Measurements from ENCODE around the gene RHBDF2.
A peak's percentile ranks its signal among the peaks of the same experiment; 100 is the strongest.
"Not testable (repeated sequence)": the region's sequence is repeated elsewhere in the genome, so short reads cannot be mapped to it uniquely, and the experiment has no call there.

Gene RHBDF2

DNA sequence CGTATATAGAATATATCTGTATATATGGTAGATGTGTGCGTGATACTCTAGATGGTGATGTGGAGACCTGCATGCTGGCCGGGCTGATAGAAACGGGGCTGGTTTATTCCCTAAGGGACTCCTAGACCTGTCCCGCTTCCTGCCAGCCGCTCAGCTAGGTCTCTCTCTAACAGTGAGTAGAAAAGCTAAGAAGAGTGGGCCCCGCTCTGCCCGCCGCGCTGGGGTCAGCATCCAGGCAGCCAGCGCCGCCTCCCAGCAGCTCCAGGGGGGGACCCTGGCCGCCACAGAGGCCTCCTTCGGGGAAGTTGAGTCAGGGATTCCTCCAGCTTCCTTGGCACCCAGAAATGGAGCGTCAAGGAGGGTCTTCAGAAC lies 26.9 kb upstream of the RHBDF2 start:
- Histone ChIP-seq H3K9ac (ENCODE audit: insufficient read length, low read depth) (peak overlapping the region; percentile 12), H3K4me1 (ENCODE audit: insufficient read depth, insufficient read length) (peaks cover 37% of the 10 kb centered on the region)

DNA sequence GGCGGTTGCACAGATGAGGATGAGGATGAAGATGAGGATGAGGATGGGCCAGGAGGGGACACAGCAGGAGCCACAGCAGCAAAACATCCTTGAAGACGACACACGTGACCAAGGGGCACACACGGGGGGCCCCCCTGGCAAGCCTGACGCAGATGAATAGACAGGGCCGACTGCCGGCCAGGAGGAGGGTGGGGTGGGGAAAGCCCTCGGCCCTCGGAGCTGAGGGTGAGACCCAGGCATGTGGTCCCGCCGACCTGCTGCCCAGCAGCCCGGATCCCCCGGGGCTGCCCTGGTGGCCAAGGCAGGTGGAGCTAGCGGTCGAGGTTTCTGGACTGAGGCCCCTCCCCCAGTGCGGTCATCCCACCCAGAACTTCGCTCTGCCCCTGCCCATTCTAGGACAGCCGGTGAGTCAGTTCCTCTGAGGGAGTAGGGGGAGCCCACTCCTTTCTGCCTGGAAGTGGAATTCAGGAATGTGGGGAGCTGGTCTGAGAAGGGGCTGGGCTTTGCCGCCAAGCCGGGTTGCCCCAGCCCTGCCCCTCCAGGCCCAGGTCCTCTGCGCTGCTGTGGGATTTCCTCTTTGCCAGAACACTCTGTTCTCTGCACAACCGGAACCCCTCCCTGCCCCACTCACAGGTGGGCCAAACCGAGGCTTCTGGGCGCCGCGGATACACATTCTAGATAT lies 26.3 kb upstream of the RHBDF2 start:
- no peak for TF ChIP-seq YY1 (IDR thresholded peaks at IDR 0.05; ENCODE audit: insufficient read depth, insufficient read length)
- TF ChIP-seq SUZ12 (IDR thresholded peaks at IDR 0.05; ENCODE audit: extremely low read depth, insufficient read depth, insufficient read length), result no peak
- no peak for TF ChIP-seq ZNF274 (IDR thresholded peaks at IDR 0.05; ENCODE audit: low read depth, low read length)
- Histone ChIP-seq H3K27me3 (ENCODE audit: insufficient read depth, insufficient read length) (peaks cover 7% of the 10 kb centered on the region), H3K4me3 (ENCODE audit: insufficient read length, low read depth) (no peak overlapping the region), H3K36me3 (ENCODE audit: insufficient read depth, insufficient read length, low read length) (no peaks in the 10 kb centered on the region), H3K9me3 (ENCODE audit: insufficient read depth, low read length) (no peaks in the 10 kb centered on the region), H3K4me1 (ENCODE audit: insufficient read depth, insufficient read length) (peaks cover 39% of the 10 kb centered on the region), H3K9ac (ENCODE audit: insufficient read length, low read depth) (peak overlapping the region; percentile 50)
- DNase-seq (ENCODE audit: low read depth, low spot score), result peak; percentile 35

More for the DNA sequence above, 26.9 kb upstream of the RHBDF2 start:
- H3K4me3 ChIP-seq (ENCODE audit: insufficient read length, low read depth), result no peak overlapping the region
- no peaks in the 10 kb centered on the region for H3K36me3 ChIP-seq (ENCODE audit: insufficient read depth, insufficient read length, low read length)
- DNase-seq (ENCODE audit: low read depth, low spot score), result no peak
- TF ChIP-seq ZNF274 (IDR thresholded peaks at IDR 0.05; ENCODE audit: low read depth, low read length) (no peak), YY1 (IDR thresholded peaks at IDR 0.05; ENCODE audit: insufficient read depth, insufficient read length) (no peak), SUZ12 (IDR thresholded peaks at IDR 0.05; ENCODE audit: extremely low read depth, insufficient read depth, insufficient read length) (no peak)
- H3K9me3 ChIP-seq (ENCODE audit: insufficient read depth, low read length), result no peaks in the 10 kb centered on the region
- H3K27me3 ChIP-seq (ENCODE audit: insufficient read depth, insufficient read length), result peaks cover 6% of the 10 kb centered on the region

DNA sequence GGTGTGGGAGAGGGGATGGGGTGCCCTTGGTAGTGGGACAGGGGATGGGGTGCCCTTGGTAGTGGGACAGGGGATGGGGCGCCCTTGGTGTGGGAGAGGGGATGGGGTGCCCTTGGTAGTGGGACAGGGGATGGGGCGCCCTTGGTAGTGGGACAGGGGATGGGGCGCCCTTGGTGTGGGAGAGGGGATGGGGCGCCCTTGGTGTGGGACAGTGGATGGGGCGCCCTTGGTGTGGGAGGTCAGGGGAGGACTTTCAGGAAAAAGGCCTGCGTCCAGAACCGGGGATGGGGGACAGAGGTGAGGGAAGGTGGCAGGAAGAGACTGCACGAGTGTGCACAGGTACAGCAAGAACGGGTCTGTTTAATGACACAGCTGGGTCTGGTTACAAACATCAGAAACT lies 25.8 kb upstream of the RHBDF2 start:
- peak overlapping the region; percentile 50 for H3K9ac ChIP-seq (ENCODE audit: insufficient read length, low read depth)
- not testable (repeated sequence) for H3K9me3 ChIP-seq (ENCODE audit: insufficient read depth, low read length)
- H3K4me1 ChIP-seq (ENCODE audit: insufficient read depth, insufficient read length), result peaks cover 37% of the 10 kb centered on the region

DNA sequence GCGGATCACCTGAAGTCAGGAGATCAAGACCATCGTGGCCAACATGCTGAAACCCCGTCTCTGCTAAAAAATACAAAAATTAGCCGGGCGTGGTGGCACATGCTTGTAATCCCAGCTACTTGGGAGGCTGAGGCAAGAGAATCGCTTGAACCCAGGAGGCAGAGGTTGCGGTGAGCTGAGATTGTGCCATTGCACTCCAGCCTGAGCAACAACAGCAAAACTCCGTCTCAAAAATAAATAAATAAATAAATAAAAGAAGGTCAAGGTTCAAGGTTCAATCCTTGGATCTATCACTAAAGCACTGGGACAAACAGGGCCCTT lies 24.2 kb upstream of the RHBDF2 start:
- H3K9ac ChIP-seq (ENCODE audit: insufficient read length, low read depth), result not testable (repeated sequence)
- peaks cover 32% of the 10 kb centered on the region for H3K4me1 ChIP-seq (ENCODE audit: insufficient read depth, insufficient read length)

More for the DNA sequence above, 25.8 kb upstream of the RHBDF2 start:
- H3K27me3 ChIP-seq (ENCODE audit: insufficient read depth, insufficient read length); H3K36me3 ChIP-seq (ENCODE audit: insufficient read depth, insufficient read length, low read length); DNase-seq (ENCODE audit: low read depth, low spot score); H3K4me3 ChIP-seq (ENCODE audit: insufficient read length, low read depth): not testable (repeated sequence)

DNA sequence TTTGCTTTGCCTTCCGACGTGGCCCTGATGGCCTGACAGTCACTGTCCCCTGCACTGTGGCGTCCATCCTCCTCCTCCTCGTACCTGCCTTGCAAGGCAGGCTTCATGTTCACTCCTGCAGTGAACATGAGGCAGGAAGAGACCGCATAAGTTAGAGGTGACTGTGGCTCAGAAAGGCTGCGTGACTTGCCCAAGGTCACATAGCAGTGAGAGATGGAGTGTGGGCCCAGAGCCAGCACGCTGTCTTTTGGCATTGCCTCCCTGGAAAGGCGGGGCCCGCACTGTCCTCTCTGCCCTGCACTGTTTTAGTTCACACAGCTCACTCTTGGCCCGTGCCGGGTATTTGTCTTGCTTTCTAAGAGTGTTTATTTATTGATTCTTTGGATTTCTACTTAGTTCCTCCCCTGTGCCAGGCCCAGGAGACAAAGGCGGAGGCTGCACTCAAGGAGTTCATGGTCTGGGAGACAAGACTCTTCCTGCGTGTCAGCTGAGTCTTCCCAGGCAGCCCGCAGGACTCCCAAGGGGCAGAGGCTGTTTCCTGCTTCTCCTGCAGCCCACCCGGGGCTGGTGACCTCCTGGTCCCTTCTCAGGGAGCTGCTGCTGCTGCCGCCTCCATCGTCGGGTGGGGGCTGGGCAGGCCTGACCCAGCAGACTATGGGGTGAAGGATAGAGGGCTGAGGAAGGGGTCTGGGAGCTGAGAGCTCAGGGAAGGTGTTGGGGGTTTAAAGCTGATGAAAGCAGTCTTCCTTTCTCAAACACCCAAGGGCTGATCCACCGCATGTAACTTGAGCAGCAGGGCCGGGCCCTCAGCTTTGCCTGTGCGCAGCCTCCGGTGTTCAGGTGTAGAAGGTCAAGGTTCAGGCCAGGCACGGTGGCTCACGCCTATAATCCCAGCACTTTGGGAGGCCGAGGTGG lies 23.6 kb upstream of the RHBDF2 start:
- Histone ChIP-seq H3K4me1 (ENCODE audit: insufficient read depth, insufficient read length) (peaks cover 31% of the 10 kb centered on the region), H3K36me3 (ENCODE audit: insufficient read depth, insufficient read length, low read length) (no peaks in the 10 kb centered on the region), H3K9me3 (ENCODE audit: insufficient read depth, low read length) (no peaks in the 10 kb centered on the region), H3K9ac (ENCODE audit: insufficient read length, low read depth) (peak overlapping the region; percentile 24), H3K4me3 (ENCODE audit: insufficient read length, low read depth) (no peak overlapping the region), H3K27me3 (ENCODE audit: insufficient read depth, insufficient read length) (peaks cover 7% of the 10 kb centered on the region)
- DNase-seq (ENCODE audit: low read depth, low spot score), result no peak
- no peak for TF ChIP-seq SUZ12 (IDR thresholded peaks at IDR 0.05; ENCODE audit: extremely low read depth, insufficient read depth, insufficient read length)
- no peak for TF ChIP-seq ZNF274 (IDR thresholded peaks at IDR 0.05; ENCODE audit: low read depth, low read length)
- TF ChIP-seq YY1 (IDR thresholded peaks at IDR 0.05; ENCODE audit: insufficient read depth, insufficient read length), result no peak

More for the DNA sequence above, 24.2 kb upstream of the RHBDF2 start:
- DNase-seq (ENCODE audit: low read depth, low spot score); H3K36me3 ChIP-seq (ENCODE audit: insufficient read depth, insufficient read length, low read length); H3K4me3 ChIP-seq (ENCODE audit: insufficient read length, low read depth); H3K9me3 ChIP-seq (ENCODE audit: insufficient read depth, low read length); H3K27me3 ChIP-seq (ENCODE audit: insufficient read depth, insufficient read length): not testable (repeated sequence)

DNA sequence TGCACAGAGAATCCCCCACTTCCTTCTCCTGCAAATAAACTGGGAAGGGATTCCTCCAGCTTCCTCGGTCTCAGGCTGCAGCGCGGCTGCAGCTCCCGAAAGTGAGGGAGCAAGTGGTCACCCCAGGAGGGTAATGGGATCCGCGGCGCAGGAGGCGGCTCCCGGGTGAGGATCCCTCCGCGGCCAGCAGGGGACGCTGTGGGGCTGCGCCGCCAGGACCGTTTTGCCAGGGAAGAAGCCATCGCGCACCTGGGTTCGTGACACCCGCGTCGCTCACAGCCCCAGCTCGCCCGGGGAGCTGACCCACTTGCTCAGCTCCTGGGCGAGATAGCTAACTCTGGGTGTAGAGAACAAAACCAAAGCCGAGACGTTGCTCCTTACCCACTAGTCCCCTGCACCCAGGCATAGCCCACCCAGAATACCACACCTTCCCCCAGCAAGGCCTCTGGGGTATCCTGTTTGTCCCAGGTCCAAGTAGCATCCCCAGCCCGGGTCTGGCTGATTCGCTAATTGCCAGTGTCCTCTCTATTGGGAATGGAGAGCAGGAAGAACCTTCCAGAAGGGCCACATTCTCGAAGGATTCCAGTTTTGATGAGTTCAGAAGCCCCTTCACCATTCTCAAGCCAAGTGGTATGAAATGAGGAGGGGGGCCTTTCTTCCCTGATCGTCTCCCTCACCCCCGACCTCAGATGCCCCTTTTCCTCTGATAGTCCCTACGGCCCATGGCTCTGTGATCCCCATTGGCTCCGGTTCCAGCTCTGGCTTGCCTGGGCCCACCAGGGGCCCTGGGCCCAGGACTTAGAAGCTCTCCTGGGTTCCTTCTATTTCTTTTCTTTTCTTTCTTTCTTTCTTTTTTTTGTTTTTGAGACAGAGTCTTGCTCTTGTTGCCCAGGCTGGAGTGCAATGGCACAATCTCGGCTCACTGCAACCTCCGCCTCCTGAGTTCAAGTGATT lies 22.1 kb upstream of the RHBDF2 start:
- DNase-seq (ENCODE audit: low read depth, low spot score), result no peak
- H3K9ac ChIP-seq (ENCODE audit: insufficient read length, low read depth), result peak overlapping the region; percentile 22
- TF ChIP-seq YY1 (IDR thresholded peaks at IDR 0.05; ENCODE audit: insufficient read depth, insufficient read length) (no peak), ZNF274 (IDR thresholded peaks at IDR 0.05; ENCODE audit: low read depth, low read length) (no peak), SUZ12 (IDR thresholded peaks at IDR 0.05; ENCODE audit: extremely low read depth, insufficient read depth, insufficient read length) (no peak)

DNA sequence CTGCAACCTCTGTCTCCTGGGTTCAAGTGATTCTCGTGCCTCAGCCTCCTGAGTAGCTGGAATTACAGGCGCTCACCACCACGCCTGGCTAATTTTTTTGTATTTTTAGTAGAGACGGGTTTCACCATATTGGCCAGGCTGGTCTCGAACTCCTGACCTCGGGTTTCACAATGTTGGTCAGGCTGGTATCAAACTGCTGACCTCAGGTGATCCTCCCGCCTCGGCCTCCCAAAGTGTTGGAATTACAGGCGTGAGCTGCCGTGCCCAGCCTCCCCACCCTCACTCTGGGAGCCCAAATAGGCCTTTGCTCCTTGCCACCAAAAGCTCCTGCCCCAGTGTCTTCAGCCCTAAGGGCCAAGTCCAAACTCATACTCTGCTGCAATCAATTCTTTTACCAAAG lies 20.5 kb upstream of the RHBDF2 start:
- not testable (repeated sequence) for H3K9me3 ChIP-seq (ENCODE audit: insufficient read depth, low read length); H3K36me3 ChIP-seq (ENCODE audit: insufficient read depth, insufficient read length, low read length); DNase-seq (ENCODE audit: low read depth, low spot score); H3K27me3 ChIP-seq (ENCODE audit: insufficient read depth, insufficient read length); H3K9ac ChIP-seq (ENCODE audit: insufficient read length, low read depth); H3K4me3 ChIP-seq (ENCODE audit: insufficient read length, low read depth)
- peaks cover 16% of the 10 kb centered on the region for H3K4me1 ChIP-seq (ENCODE audit: insufficient read depth, insufficient read length)

More for the DNA sequence above, 22.1 kb upstream of the RHBDF2 start:
- H3K4me3 ChIP-seq (ENCODE audit: insufficient read length, low read depth), result no peak overlapping the region
- H3K4me1 ChIP-seq (ENCODE audit: insufficient read depth, insufficient read length), result peaks cover 21% of the 10 kb centered on the region
- H3K27me3 ChIP-seq (ENCODE audit: insufficient read depth, insufficient read length), result peaks cover 7% of the 10 kb centered on the region
- H3K9me3 ChIP-seq (ENCODE audit: insufficient read depth, low read length), result no peaks in the 10 kb centered on the region
- H3K36me3 ChIP-seq (ENCODE audit: insufficient read depth, insufficient read length, low read length), result no peaks in the 10 kb centered on the region
